Activated CD8-positive, alpha-beta memory T cell treated with anti-CD3 and anti-CD28 coated beads for 1 hour (primary cell): Measurements from ENCODE around the gene SH2D3A.
"Not testable (repeated sequence)": the region's sequence is repeated elsewhere in the genome, so short reads cannot be mapped to it uniquely, and the experiment has no call there.

ENCODE experiments used
- DNase-seq, 2 donors: peaks; one replicate each; pipeline ENCODE4 v3.0.0-alpha.2; 2020; ENCODE audit warnings: low read depth in 1 of 2; ENCODE audit errors: extremely low read depth in 1 of 2

The SH2D3A gene

GRCh38 chr19:6762253-6762797 is 4.9 kb downstream of the SH2D3A start:
- DNase-seq, result not testable (repeated sequence)

- no peak for DNase-seq
Observed at GRCh38 chr19:6761053-6761676, 6.1 kb downstream of the SH2D3A start.

GRCh38 chr19:6760606-6761005 is 6.6 kb downstream of the SH2D3A start:
- DNase-seq, result no peak

- DNase-seq, result no peak
Observed at GRCh38 chr19:6754653-6755463, 12.4 kb downstream of the SH2D3A start.

- DNase-seq, result no peak
Observed at GRCh38 chr19:6754136-6754535, 13.1 kb downstream of the SH2D3A start.

- peak in 1 of 2 donors; percentile 55 for DNase-seq
Observed at GRCh38 chr19:6753178-6754031, 13.8 kb downstream of the SH2D3A start.

- no peak for DNase-seq
Observed at GRCh38 chr19:6752256-6753177, 14.7 kb downstream of the SH2D3A start.

GRCh38 chr19:6751189-6751588 is 16.0 kb downstream of the SH2D3A start:
- no peak for DNase-seq

- no peak for DNase-seq
Observed at GRCh38 chr19:6750062-6750461, 17.2 kb downstream of the SH2D3A start.

GRCh38 chr19:6748543-6748942 is 18.7 kb downstream of the SH2D3A start:
- DNase-seq, result not testable (repeated sequence)

GRCh38 chr19:6745965-6746364 is 21.3 kb downstream of the SH2D3A start:
- DNase-seq, result no peak

GRCh38 chr19:6744381-6745301 is 22.6 kb downstream of the SH2D3A start:
- DNase-seq, result no peak

- no peak for DNase-seq
Observed at GRCh38 chr19:6743714-6744380, 23.4 kb downstream of the SH2D3A start.

GRCh38 chr19:6743066-6743465 is 24.2 kb downstream of the SH2D3A start:
- no peak for DNase-seq

- peak in 1 of 2 donors; percentile 12 for DNase-seq
Observed at GRCh38 chr19:6740589-6741343, 26.5 kb downstream of the SH2D3A start.

GRCh38 chr19:6739883-6740588 is 27.2 kb downstream of the SH2D3A start:
- DNase-seq, result no peak

GRCh38 chr19:6739390-6739882 is 27.8 kb downstream of the SH2D3A start, which contains the start of gene TRIP10:
Gene TRIP10 (plus strand): TSS chr19:6739680. CDS start chr19:6739762, 82 bp downstream.
- peak; percentile 48 to 70 for DNase-seq
